Type B pancreatic cell (in vitro differentiated cells): ENCODE results near the gene IFI35. TPM values are rescaled to one million over a fixed set of nuclear protein-coding genes. Genes with fewer than 3 reads are reported as not detected.

ENCODE experiments used
- DNase-seq: peaks from one replicate; pipeline ENCODE4 v3.0.0; 2021; ENCODE audit warnings: mixed read lengths; ENCODE audit not compliant: unreplicated experiment; ENCODE audit errors: extremely low spot score
- H3K27ac Mint-ChIP-seq: 2 replicates; pipeline ENCODE4 v1.8.0; 2021; ENCODE audit warnings: mild to moderate bottlenecking, mixed read lengths
- H3K27me3 Mint-ChIP-seq: 2 replicates; pipeline ENCODE4 v1.8.0; 2021; ENCODE audit warnings: mixed read lengths
- H3K36me3 Mint-ChIP-seq: 2 replicates; pipeline ENCODE4 v1.8.0; 2021; ENCODE audit warnings: mixed read lengths
- H3K4me1 Mint-ChIP-seq: one replicate; pipeline ENCODE4 v1.8.0; 2021; ENCODE audit warnings: mixed read lengths; ENCODE audit not compliant: unreplicated experiment
- H3K4me3 Mint-ChIP-seq: 2 replicates; pipeline ENCODE4 v1.8.0; 2021; ENCODE audit warnings: mild to moderate bottlenecking, mixed read lengths
- H3K9me3 Mint-ChIP-seq: 2 replicates; pipeline ENCODE4 v1.8.0; 2021; ENCODE audit warnings: mixed read lengths
- CTCF ChIP-seq: fragments of 200-600 bp; sonication (generic); conservative IDR thresholded peaks from 2 replicates; pipeline ENCODE4 v1.5.0; 2021; ENCODE audit warnings: antibody characterized with exemption, mild to moderate bottlenecking
- total RNA-seq: library from RNA; stranded (reverse); gene quantifications from 2 replicates; pipeline ENCODE4 v1.2.1, GENCODE V29; 2021; ENCODE audit warnings: low replicate concordance

Gene IFI35
- total RNA-seq, 1 donor from 2014 or later = 6.6 TPM

GRCh38 chr17:43020030-43020621 lies 13.5 kb downstream of the IFI35 start:
- no peak for DNase-seq
- TF ChIP-seq CTCF = no peak
- H3K36me3 Mint-ChIP-seq = peaks cover 8% of the 10 kb centered on the region
- peak overlapping the region; percentile 93 for H3K4me3 Mint-ChIP-seq
- H3K27me3 Mint-ChIP-seq = peaks cover 4% of the 10 kb centered on the region
- peaks cover 36% of the 10 kb centered on the region for H3K4me1 Mint-ChIP-seq
- H3K27ac Mint-ChIP-seq = peak overlapping the region; percentile 98
- H3K9me3 Mint-ChIP-seq = no peaks in the 10 kb centered on the region

GRCh38 chr17:43020789-43021740 lies 14.5 kb downstream of the IFI35 start:
- no peak for TF ChIP-seq CTCF
- DNase-seq = no peak
- peaks cover 4% of the 10 kb centered on the region for H3K36me3 Mint-ChIP-seq
- H3K4me3 Mint-ChIP-seq = peak overlapping the region; percentile 93
- H3K27me3 Mint-ChIP-seq = peaks cover 4% of the 10 kb centered on the region
- no peaks in the 10 kb centered on the region for H3K9me3 Mint-ChIP-seq
- peaks cover 35% of the 10 kb centered on the region for H3K4me1 Mint-ChIP-seq
- peak overlapping the region; percentile 98 for H3K27ac Mint-ChIP-seq

GRCh38 chr17:43021741-43022512 lies 15.3 kb downstream of the IFI35 start, which contains the start of gene VAT1:
Gene VAT1 (minus strand): TSS chr17:43022385. CDS start chr17:43022322, 63 bp downstream.
- peak; percentile 80 for DNase-seq
- peak within 1 kb of the TSS; percentile 98 for H3K27ac Mint-ChIP-seq
- H3K4me1 Mint-ChIP-seq = peaks cover 37% of the 10 kb centered on the region
- peak within 1 kb of the TSS; percentile 93 for H3K4me3 Mint-ChIP-seq
- H3K36me3 Mint-ChIP-seq = peaks cover 4% of the 10 kb centered on the region
- no peak for TF ChIP-seq CTCF
- no peaks in the 10 kb centered on the region for H3K9me3 Mint-ChIP-seq
- peaks cover 4% of the 10 kb centered on the region for H3K27me3 Mint-ChIP-seq

- no peaks in the 10 kb centered on the region for H3K9me3 Mint-ChIP-seq
- H3K36me3 Mint-ChIP-seq = no peaks in the 10 kb centered on the region
- H3K27me3 Mint-ChIP-seq = peaks cover 4% of the 10 kb centered on the region
- H3K4me1 Mint-ChIP-seq = peaks cover 19% of the 10 kb centered on the region
- peak; percentile 82 for TF ChIP-seq CTCF
- H3K27ac Mint-ChIP-seq = peak within 1 kb of the TSS; percentile 92
- H3K4me3 Mint-ChIP-seq = peak within 1 kb of the TSS; percentile 93
- DNase-seq = peak; percentile 89
Observed at GRCh38 chr17:43024407-43025289, 18.1 kb downstream of the IFI35 start, which contains the start of gene RND2. Gene RND2 (plus strand): TSS chr17:43025231. CDS start chr17:43025348, 117 bp downstream.
